GM18873 (cell line): Measurements from ENCODE around the gene ZFAND4.
"Not testable (repeated sequence)": the region's sequence is repeated elsewhere in the genome, so short reads cannot be mapped to it uniquely, and the experiment has no call there.

Experiments
- ATAC-seq: cut with Tn5 transposase; IDR thresholded peaks from one replicate; pipeline ENCODE4 v1.9.1; 2021; ENCODE audit warnings: mild to moderate bottlenecking, moderate library complexity, moderate number of reproducible peaks; ENCODE audit not compliant: unreplicated experiment, low FRiP score

The ZFAND4 gene

GRCh38 chr10:45593938-45594275, 78.7 kb downstream of the ZFAND4 start:
- ATAC-seq, result no peak

DNA sequence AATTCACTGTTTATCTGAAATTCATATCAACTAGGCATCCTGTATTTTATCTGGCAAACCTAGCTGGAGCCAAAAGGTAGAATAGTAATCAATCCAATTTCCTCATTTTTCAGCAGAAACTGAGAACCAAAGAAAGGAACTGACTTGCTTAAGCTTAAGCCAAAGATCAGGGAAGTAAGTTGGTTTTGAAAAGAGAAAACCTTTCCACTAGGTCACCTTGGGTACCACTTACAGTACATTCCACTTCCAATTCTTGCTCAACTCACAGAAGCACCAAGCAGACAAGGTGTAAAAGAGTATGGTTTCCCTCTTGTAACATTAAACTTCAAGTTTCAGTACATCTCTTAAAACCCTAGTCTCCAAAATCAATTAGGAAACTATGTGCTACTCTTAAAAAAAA, 79.6 kb downstream of the ZFAND4 start:
- ATAC-seq, result no peak

DNA sequence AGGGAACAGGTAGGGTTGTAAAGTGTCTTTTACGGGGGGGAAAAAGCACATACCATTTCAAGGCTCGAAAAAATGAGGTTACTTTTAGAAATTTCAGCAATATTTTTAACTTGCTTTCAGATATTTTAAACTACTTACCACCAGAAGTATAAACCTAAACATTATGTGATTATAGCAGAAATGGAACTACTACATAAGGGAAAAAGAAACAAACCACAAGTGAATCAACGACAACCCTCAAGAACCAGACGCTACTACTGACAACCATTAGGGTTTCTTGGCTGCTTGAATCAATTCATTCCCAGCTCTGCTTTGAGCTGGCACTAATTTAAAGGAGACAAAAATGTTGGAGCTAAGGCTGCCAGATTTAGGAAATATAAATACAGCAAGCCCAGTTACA, 80.1 kb downstream of the ZFAND4 start:
- no peak for ATAC-seq

GRCh38 chr10:45591280-45591679, 81.3 kb downstream of the ZFAND4 start:
- ATAC-seq, result no peak

DNA sequence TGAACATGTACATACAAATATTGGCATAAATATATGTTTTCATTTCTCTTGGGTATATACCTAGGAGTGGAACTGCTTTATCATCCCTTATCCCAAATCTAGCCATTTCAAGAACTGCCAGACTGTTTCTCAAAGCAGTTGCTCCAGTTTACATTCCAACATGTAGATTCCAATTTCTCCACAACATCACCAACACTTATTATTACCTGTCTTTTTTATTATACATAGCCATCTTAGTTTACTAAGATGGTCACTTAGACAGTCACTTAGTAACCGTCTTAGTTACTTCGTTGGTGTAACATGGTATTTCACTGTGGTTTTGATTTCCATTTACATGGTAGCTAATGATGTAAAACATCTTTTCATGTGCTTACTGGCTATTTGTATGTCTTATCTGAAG, 82.7 kb downstream of the ZFAND4 start:
- no peak for ATAC-seq

DNA sequence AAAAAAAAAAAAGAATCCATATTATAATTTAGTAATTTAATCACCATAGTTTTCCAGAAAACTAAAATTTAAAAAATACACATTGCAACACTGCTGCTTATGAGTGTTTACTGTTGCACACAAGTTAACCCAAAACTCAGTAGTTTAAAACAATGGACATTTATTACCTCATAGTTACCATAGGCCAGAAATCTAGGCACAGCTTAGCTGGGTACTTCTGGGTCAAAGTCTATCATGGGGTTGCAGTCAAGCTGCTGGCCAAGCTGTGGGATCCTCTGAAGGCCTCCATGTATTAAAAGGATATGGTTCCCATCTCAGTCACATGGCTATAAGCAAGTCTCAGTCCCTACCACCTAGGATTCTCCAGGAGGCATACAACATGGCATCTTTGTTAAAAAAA, 83.6 kb downstream of the ZFAND4 start:
- ATAC-seq, result no peak

GRCh38 chr10:45586028-45586824, 86.3 kb downstream of the ZFAND4 start:
- no peak for ATAC-seq

GRCh38 chr10:45585131-45585530, 87.4 kb downstream of the ZFAND4 start:
- ATAC-seq, result no peak

DNA sequence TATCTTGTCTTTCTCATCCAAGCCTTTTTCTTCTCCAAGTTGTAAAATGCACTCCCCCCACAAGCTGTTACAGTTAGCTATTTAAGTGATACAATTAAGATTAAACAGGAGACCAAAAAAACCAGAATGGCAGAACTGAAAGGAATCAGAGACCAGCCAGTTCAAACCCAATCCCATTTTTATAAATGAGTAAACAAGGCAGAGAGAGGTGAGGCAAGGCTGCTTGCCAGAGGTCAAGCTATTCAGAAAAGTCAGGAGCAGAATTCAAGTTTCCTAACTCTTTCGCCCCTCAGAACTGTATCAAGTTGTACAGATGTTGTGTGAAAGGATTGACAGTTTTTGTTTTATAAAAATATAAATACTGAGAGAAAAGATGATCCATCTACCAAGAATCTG, 90.2 kb downstream of the ZFAND4 start:
- ATAC-seq, result no peak

GRCh38 chr10:45581582-45582385, 90.8 kb downstream of the ZFAND4 start:
- ATAC-seq, result no peak

DNA sequence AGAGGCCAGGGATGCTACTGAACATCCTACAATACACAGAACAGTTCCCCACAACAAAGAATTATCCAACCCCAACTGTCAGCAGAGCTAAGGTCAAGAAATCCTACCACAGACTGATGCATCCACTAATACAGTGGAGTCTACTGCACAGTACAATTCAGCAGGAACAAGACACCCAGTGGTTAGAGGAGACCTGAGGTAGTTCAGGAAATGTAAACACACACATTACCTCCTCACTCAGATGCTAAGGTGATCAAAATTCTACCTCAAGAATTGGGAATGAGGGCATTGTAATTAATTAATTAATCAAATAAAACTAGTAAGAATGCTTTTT, 91.4 kb downstream of the ZFAND4 start:
- peak; percentile 35 for ATAC-seq

- peak; percentile 49 for ATAC-seq
Observed at GRCh38 chr10:45580371-45581215, 92.0 kb downstream of the ZFAND4 start.

- ATAC-seq, result no peak
Observed at GRCh38 chr10:45578384-45578971, 94.1 kb downstream of the ZFAND4 start.

DNA sequence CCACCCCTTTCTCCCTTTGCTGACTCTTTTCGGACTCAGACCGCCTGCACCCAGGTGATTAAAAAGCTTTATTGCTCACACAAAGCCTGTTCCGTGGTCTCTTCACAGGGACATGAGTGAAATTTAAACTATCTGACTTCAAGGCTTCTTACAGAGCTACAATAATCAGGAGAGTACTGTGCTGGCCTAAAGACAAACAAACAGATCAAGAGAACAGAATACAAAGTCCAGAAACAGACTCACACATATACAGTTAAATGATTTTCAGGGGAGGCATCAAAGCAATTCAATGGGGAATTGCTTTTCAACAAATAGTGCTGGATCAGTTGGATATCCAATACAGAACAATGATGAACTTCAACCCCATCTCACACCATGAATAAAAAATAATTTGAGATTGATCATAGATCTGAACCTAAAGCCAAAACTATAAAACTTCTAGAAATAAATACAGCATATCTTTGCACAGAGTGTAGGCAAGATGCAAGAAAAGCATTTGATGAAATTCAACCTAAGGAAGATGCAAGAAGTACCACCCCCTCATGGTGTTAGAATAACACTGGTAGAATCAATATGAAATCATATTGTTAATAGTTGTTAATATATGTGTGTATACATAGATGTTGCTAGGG, 96.5 kb downstream of the ZFAND4 start:
- no peak for ATAC-seq

DNA sequence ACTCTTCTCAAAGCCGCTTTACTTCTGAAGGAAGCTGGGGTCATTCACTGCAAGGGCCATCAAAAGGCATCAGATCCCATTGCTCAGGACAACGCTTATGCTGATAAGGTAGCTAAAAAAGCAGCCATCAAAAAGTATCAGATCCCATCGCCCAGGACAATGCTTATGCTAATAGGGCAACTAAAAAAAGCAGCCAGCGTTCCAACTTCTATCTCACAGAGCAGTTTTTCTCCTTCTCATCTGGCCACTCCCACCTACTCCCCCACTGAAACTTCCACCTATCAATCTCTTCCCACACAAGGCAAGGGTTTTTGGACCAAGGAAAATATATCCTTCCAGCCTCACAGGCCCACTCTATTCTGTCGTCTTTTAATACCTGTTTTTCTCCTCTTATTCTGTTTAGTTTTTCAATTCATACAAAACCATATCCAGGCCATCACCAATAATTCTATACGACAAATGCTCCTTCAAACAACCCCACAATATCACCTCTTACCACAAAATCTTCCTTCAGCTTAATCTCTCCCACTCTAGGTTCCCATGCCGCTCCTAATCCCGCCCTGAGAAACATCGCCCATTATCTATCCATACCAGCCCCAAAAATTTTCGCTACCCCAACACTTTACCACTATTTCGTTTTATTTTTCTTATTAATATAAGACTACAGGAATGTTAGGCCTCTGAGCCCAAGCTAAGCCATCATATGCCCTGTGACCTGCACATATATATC, 97.4 kb downstream of the ZFAND4 start:
- ATAC-seq, result not testable (repeated sequence)

DNA sequence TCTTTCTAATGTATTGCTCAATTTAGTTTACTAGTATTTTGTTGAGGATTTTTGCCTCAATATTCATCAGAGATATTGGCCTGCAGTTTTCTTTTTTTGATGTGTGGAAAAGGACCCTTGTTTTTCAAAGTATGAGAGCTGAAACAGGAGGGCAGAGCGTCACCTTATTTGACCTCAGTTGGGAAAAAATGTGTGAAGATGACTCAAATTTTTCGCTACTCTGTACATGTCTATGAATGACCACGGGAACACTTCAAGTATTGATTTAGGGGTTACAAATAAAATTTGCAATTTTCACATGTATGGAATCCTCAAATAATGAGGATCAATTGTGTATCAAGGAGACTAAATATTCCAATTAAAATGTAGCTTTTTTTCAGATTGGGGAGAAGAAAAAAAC, 103.1 kb downstream of the ZFAND4 start:
- no peak for ATAC-seq

- ATAC-seq, result no peak
Observed at GRCh38 chr10:45566415-45566814, 106.2 kb downstream of the ZFAND4 start.
